PC-3 (cell line): ENCODE measurements around the gene ALG14.

Experiments used
- CTCF ChIP-seq: fragments of 300-600 bp; sonication (generic); conservative IDR thresholded peaks from 2 replicates; pipeline ENCODE4 v1.5.1; 2017; ENCODE audit warnings: antibody characterized with exemption, low read depth, mild to moderate bottlenecking, low read length
- EZH2phosphoT487 ChIP-seq: fragments of 300-600 bp; sonication (generic); IDR thresholded peaks from 2 replicates; pipeline ENCODE4 v1.6.1; 2018; ENCODE audit warnings: mild to moderate bottlenecking, antibody characterized with exemption, low read length, borderline replicate concordance

- TF ChIP-seq CTCF (no peak), EZH2phosphoT487 (no peak)
Observed at GRCh38 chr1:95007687-95008086, 65.1 kb downstream of the ALG14 start.
